Measurements from ENCODE around the gene UPF2. TPM values are rescaled to one million over a fixed set of nuclear protein-coding genes. Genes with fewer than 3 reads are reported as not detected.

Gene UPF2
- total and polyA plus RNA-seq, 2 of the 4 experiments (the other 2 are of a cell fraction): 9.2 to 14.3 TPM

GRCh38 chr10:11876805-11877590, 165.6 kb downstream of the UPF2 start:
- Histone ChIP-seq H3K9ac (ENCODE audit: low read depth, low read length) (no peak overlapping the region), H2BK15ac (ENCODE audit: low read depth, low read length) (no peak overlapping the region; the same call in 2 of the 3 replicates), H4K5ac (ENCODE audit: low read depth, low read length) (no peak overlapping the region), H2BK20ac (ENCODE audit: low read depth, low read length) (peak overlapping the region; percentile 24; the same call in 1 of the 2 replicates), H4K91ac (ENCODE audit: insufficient read depth, low read depth, low read length) (peak overlapping the region; percentile 33), H3K27me3 (ENCODE audit: control insufficient read depth, insufficient read depth, low read length) (no peaks in the 10 kb centered on the region), H2AK9ac (replicated peaks; ENCODE audit: low read depth, low read length, poor library complexity) (no peak overlapping the region), H2BK5ac (ENCODE audit: low read depth, low read length, poor library complexity, severe bottlenecking) (no peak overlapping the region), H3K79me1 (ENCODE audit: low read depth in 1 of 2, low read length in 2 of 2) (no peaks in the 10 kb centered on the region), H3K14ac (replicated peaks; ENCODE audit: low read depth, low read length) (no peak overlapping the region), H2AFZ (replicated peaks; ENCODE audit: low read length, poor library complexity) (no peak overlapping the region), H3K4me2 (ENCODE audit: low read depth, low read length) (no peak overlapping the region), H3K23ac (ENCODE audit: low read depth, low read length) (no peak overlapping the region), H3K4me1 (ENCODE audit: control insufficient read depth, insufficient read depth, low read length) (peaks cover 22% of the 10 kb centered on the region), H3K18ac (ENCODE audit: low read depth, low read length) (no peak overlapping the region), H3K4me3 (ENCODE audit: insufficient read depth, low read depth, low read length) (no peak overlapping the region), H3K9me3 (ENCODE audit: control insufficient read depth, insufficient read depth, low read length) (no peaks in the 10 kb centered on the region), H4K8ac (ENCODE audit: low read depth in 2 of 2, low read length in 2 of 2) (peak overlapping the region in 1 of 2 experiments; percentile 78; a peak in 1 of 4 replicates), H3K56ac (ENCODE audit: extremely low read depth, insufficient read depth, low read length) (no peak overlapping the region), H4K20me1 (ENCODE audit: insufficient read depth, low read length) (no peaks in the 10 kb centered on the region), H2AK5ac (ENCODE audit: low read depth, low read length) (peak overlapping the region; percentile 50), H3K36me3 (ENCODE audit: control insufficient read depth, insufficient read depth, low read length) (no peaks in the 10 kb centered on the region), H3K4ac (ENCODE audit: low read depth, low read length) (peak overlapping the region; percentile 54), H3K9me1 (ENCODE audit: insufficient read depth, low read length) (peaks cover 26% of the 10 kb centered on the region), H2BK120ac (ENCODE audit: low read depth, low read length) (peak overlapping the region; percentile 16; the same call in 1 of the 2 replicates), H3K27ac (ENCODE audit: insufficient read depth, low read length) (no peak overlapping the region)
- POLR2A ChIA-PET (ENCODE audit: unreplicated experiment): no interaction called here
- dilution Hi-C loops (cut with HindIII; ENCODE audit: low sequenced_read_pairs, unreplicated experiment) (no loop called here), in situ Hi-C loops (cut with MboI; ENCODE audit: low sequenced_read_pairs) (no loop called here), intact Hi-C loops (cut with micrococcal nuclease) (no loop called here)
- BruUV-seq (replicated peaks): no TSS peak
- CTCF ChIA-PET: no interaction called here
- ATAC-seq (ENCODE audit: low read depth) (no peak), DNase-seq (no peak)
- WGBS, 2 experiments (ENCODE audit: extremely low coverage in 2 of 2, insufficient read length in 1 of 2): 100% methylated on average over 1 of the region's 19 CpGs; no CpG with 5 or more reads in 1 of the 2 experiments
- no peak for TF ChIP-seq CEBPB (IDR thresholded peaks at IDR 0.05; ENCODE audit: low read depth, low read length)
- TF ChIP-seq RFX5 (IDR thresholded peaks at IDR 0.05; ENCODE audit: low read depth, low read length): no peak
- TF ChIP-seq RAD21 (IDR thresholded peaks at IDR 0.05; ENCODE audit: low read length): no peak
- TF ChIP-seq USF2 (IDR thresholded peaks at IDR 0.05; ENCODE audit: low read depth, low read length): no peak
- TF ChIP-seq MXI1 (IDR thresholded peaks at IDR 0.05; ENCODE audit: borderline replicate concordance, low read depth, low read length): no peak
- TF ChIP-seq RCOR1 (IDR thresholded peaks at IDR 0.05; ENCODE audit: insufficient replicate concordance, low read length): no peak
- TF ChIP-seq CTCF (conservative IDR thresholded peaks at IDR 0.05; ENCODE audit: low read depth, low read length): no peak
- TF ChIP-seq BHLHE40 (IDR thresholded peaks at IDR 0.05; ENCODE audit: low read depth, low read length): no peak
- no peak for TF ChIP-seq SMC3 (IDR thresholded peaks at IDR 0.05; ENCODE audit: low read depth, low read length)
- TF ChIP-seq FOS (IDR thresholded peaks at IDR 0.05; ENCODE audit: low read depth, low read length): no peak
- no peak for TF ChIP-seq POLR2A (IDR thresholded peaks at IDR 0.05; ENCODE audit: low read depth, low read length)
- TF ChIP-seq MAFK (IDR thresholded peaks at IDR 0.05; ENCODE audit: low read depth, low read length): no peak
